ENCODE results near the gene MDP1. TPM values are rescaled to one million over a fixed set of nuclear protein-coding genes. Genes with fewer than 3 reads are reported as not detected.

MDP1 gene
- polyA plus RNA-seq, 1 of the 3 experiments (the other 2 are of a cell fraction): 36.7 TPM

- TF ChIP-seq EP300 (IDR thresholded peaks at IDR 0.05; ENCODE audit: borderline replicate concordance in 1 of 2, low read depth in 1 of 2, low read length in 1 of 2) (no peak), FOSL2 (IDR thresholded peaks at IDR 0.05; ENCODE audit: borderline replicate concordance, low read depth) (no peak), RXRA (IDR thresholded peaks at IDR 0.05; ENCODE audit: borderline replicate concordance, low read depth) (no peak), POLR2AphosphoS5 (IDR thresholded peaks at IDR 0.05; ENCODE audit: low read depth, low read length) (no peak), GABPA (IDR thresholded peaks at IDR 0.05; ENCODE audit: low read depth) (no peak), USF1 (IDR thresholded peaks at IDR 0.05; ENCODE audit: borderline replicate concordance, low read depth) (no peak), TAF1 (IDR thresholded peaks at IDR 0.05; ENCODE audit: borderline replicate concordance, low read depth, low read length) (no peak), ZBTB33 (IDR thresholded peaks at IDR 0.05; ENCODE audit: borderline replicate concordance, low read depth) (no peak), SIN3A (IDR thresholded peaks at IDR 0.05; ENCODE audit: borderline replicate concordance, low read depth, low read length) (no peak)
These were observed 30.8 kb downstream of the MDP1 start (continued) for GRCh38 chr14:24185026-24185425.

GRCh38 chr14:24184104-24184970 is 31.5 kb downstream of the MDP1 start:
- TF ChIP-seq EZH2phosphoT487 (IDR thresholded peaks at IDR 0.05; ENCODE audit: borderline replicate concordance, low read depth) (no peak), NRF1 (IDR thresholded peaks at IDR 0.05; ENCODE audit: low read depth, low read length) (no peak), USF1 (IDR thresholded peaks at IDR 0.05; ENCODE audit: borderline replicate concordance, low read depth) (no peak), MXI1 (IDR thresholded peaks at IDR 0.05; ENCODE audit: low read depth, low read length) (no peak), MAX (IDR thresholded peaks at IDR 0.05; ENCODE audit: low read depth) (no peak), SIN3A (IDR thresholded peaks at IDR 0.05; ENCODE audit: borderline replicate concordance, low read depth, low read length) (no peak), ZBTB33 (IDR thresholded peaks at IDR 0.05; ENCODE audit: borderline replicate concordance, low read depth) (no peak)
- POLR2A ChIA-PET: interaction anchor here (1.4 to 1.7 kb wide), 2 partner anchors 11 to 12 kb away, joined by 4 read pairs; partner anchors contain the start of genes REC8 and TM9SF1

More at GRCh38 chr14:24184104-24184970, 31.5 kb downstream of the MDP1 start:
- H3K27ac ChIP-seq (ENCODE audit: low read depth in 2 of 2, low read length in 1 of 2): no peak overlapping the region
- H3F3A ChIP-seq (replicated peaks; ENCODE audit: insufficient read depth): peaks cover 16% of the 10 kb centered on the region
- no peaks in the 10 kb centered on the region for H4K20me1 ChIP-seq (ENCODE audit: insufficient read depth)
- WGBS (ENCODE audit: low lambda C conversion rate): 87% methylated on average over 10 of the region's 19 CpGs
- CTCF ChIA-PET: interaction anchor here (0.7 to 3.8 kb wide), 3 partner anchors 12 to 247 kb away, joined by 3 to 16 read pairs (median 4); partner anchors contain the start of gene IRF9
- no peak overlapping the region for H3K4me3 ChIP-seq (ENCODE audit: low read depth in 2 of 2, low read length in 1 of 2)
- H3K9me3 ChIP-seq: no peaks in the 10 kb centered on the region
- DNase-seq: no peak
- H3K4me1 ChIP-seq (ENCODE audit: control insufficient read depth in 1 of 2, insufficient read depth in 2 of 2, low read depth in 1 of 2, low read length in 1 of 2): peaks cover 9 to 18% of the 10 kb centered on the region in 2 experiments
- H3K9ac ChIP-seq: no peak overlapping the region
- peaks cover 21 to 78% of the 10 kb centered on the region in 2 experiments for H3K36me3 ChIP-seq (replicated peaks in 1 of 2; ENCODE audit: control insufficient read depth in 1 of 2, insufficient read depth in 2 of 2, low read length in 1 of 2)
- peaks cover 19% of the 10 kb centered on the region for H3K79me2 ChIP-seq (ENCODE audit: insufficient read depth)
- no peak overlapping the region for H2AFZ ChIP-seq (ENCODE audit: low read depth)
- no peaks in the 10 kb centered on the region for H3K27me3 ChIP-seq (ENCODE audit: insufficient read depth)
- no peaks in the 10 kb centered on the region for H3K9me2 ChIP-seq
- H3K4me2 ChIP-seq: no peak overlapping the region

Measured in SK-N-SH (cell line).